Central memory CD8-positive, alpha-beta T cell (primary cell): Measurements from ENCODE around the gene EHMT1.
"Not testable (repeated sequence)": the region's sequence is repeated elsewhere in the genome, so short reads cannot be mapped to it uniquely, and the experiment has no call there.

Source experiments
- ATAC-seq: fragments of 150-1000 bp; cut with Tn5 transposase; replicated peaks from 2 replicates; pipeline ENCODE4 v1.10.0; 2022; ENCODE audit warnings: mild to moderate bottlenecking, moderate FRiP score, moderate number of reproducible peaks; ENCODE audit not compliant: poor library complexity, severe bottlenecking; ENCODE audit errors: extremely low read depth
- DNase-seq, 2 donors: peaks; one replicate each; pipeline ENCODE4 v3.0.0; 2021; ENCODE audit warnings: low spot score in 2 of 2
- H3K27ac Mint-ChIP-seq: one replicate; pipeline ENCODE4 v1.8.0; 2022; ENCODE audit warnings: low read depth, mild to moderate bottlenecking, moderate library complexity, mixed read lengths
- H3K27me3 Mint-ChIP-seq: one replicate; pipeline ENCODE4 v1.8.0; 2022; ENCODE audit warnings: mixed read lengths
- H3K36me3 Mint-ChIP-seq: one replicate; pipeline ENCODE4 v1.8.0; 2022; ENCODE audit warnings: mild to moderate bottlenecking, moderate library complexity, mixed read lengths; ENCODE audit not compliant: insufficient read depth
- H3K4me1 Mint-ChIP-seq: one replicate; pipeline ENCODE4 v1.8.0; 2022; ENCODE audit warnings: mixed read lengths
- H3K4me3 Mint-ChIP-seq: one replicate; pipeline ENCODE4 v1.8.0; 2022; ENCODE audit warnings: mild to moderate bottlenecking, moderate library complexity, mixed read lengths
- H3K9me3 Mint-ChIP-seq: one replicate; pipeline ENCODE4 v1.8.0; 2022; ENCODE audit warnings: mixed read lengths

The EHMT1 gene

GRCh38 chr9:137772281-137772873 lies 153.6 kb downstream of the EHMT1 start:
- Mint-ChIP-seq H3K4me3 (no peak overlapping the region), H3K27ac (peak overlapping the region; percentile 52), H3K9me3 (peaks cover 9% of the 10 kb centered on the region), H3K4me1 (peaks cover 12% of the 10 kb centered on the region), H3K36me3 (peaks cover 33% of the 10 kb centered on the region), H3K27me3 (no peaks in the 10 kb centered on the region)
- DNase-seq, result no peak
- no peak for ATAC-seq

DNA sequence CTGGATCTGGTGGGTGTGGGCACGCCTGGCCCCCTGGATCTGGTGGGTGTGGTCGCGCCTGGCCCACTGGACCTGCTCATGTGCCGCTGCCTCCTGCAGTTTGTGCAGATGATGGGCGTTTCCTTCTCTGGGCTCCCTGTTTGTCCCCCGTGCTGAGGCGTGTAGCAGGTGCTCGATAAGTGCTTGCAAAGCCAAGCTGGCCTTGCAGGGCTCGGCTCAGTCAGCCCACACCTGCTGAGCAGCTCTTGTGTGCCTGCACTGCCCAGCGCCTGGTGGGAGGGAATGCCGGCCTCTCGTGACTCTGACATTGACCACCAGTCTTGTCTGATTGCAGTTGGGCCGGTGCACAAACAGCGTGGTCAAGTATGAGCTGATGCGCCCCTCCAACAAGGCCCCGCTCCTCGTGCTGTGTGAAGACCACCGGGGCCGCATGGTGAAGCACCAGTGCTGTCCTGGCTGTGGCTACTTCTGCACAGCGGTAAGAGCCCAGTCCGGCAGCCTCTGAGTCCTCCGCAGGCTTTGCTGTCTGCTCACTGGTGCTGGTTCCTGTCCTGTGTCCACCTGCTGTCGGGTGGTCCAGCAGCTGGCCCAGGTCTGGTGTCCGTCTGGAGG lies 156.1 kb downstream of the EHMT1 start:
- DNase-seq (no peak), ATAC-seq (no peak)
- Mint-ChIP-seq H3K27ac (no peak overlapping the region), H3K4me1 (peaks cover 12% of the 10 kb centered on the region), H3K9me3 (peaks cover 9% of the 10 kb centered on the region), H3K36me3 (peaks cover 31% of the 10 kb centered on the region), H3K27me3 (no peaks in the 10 kb centered on the region), H3K4me3 (no peak overlapping the region)

DNA sequence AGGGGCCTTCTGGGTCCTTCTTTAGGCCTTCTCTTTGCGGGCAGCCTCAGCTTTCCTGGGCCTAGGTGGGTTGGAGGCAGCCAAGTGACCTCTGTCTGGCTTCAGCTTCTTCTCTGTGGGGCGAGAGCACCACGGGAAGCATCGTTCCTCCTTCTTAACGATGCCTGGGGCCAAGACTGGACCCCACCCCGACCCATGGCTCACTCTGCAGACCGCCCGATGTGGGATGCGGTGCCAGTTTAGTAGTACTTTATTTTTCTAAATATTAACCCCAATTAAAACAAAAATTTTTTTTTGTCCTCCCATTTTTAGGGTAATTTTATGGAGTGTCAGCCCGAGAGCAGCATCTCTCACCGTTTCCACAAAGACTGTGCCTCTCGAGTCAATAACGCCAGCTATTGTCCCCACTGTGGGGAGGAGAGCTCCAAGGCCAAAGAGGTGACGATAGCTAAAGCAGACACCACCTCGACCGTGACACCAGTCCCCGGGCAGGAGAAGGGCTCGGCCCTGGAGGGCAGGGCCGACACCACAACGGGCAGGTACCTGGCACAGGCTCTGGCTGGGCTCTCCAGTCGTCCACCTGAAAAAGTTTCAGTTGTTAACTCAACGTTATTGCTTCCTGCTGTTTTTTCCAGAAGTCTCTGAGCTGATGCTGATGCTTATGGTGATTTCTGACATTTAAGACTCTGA lies 157.6 kb downstream of the EHMT1 start:
- H3K36me3 Mint-ChIP-seq, result peaks cover 28% of the 10 kb centered on the region

GRCh38 chr9:137777761-137778160 lies 159.0 kb downstream of the EHMT1 start:
- Mint-ChIP-seq H3K27ac (no peak overlapping the region), H3K36me3 (peaks cover 39% of the 10 kb centered on the region), H3K9me3 (no peaks in the 10 kb centered on the region), H3K4me1 (peaks cover 7% of the 10 kb centered on the region), H3K27me3 (no peaks in the 10 kb centered on the region), H3K4me3 (no peak overlapping the region)
- DNase-seq, result no peak
- no peak for ATAC-seq

More for the DNA sequence above, 157.6 kb downstream of the EHMT1 start:
- DNase-seq (no peak), ATAC-seq (no peak)
- Mint-ChIP-seq H3K4me1 (peaks cover 6% of the 10 kb centered on the region), H3K27me3 (no peaks in the 10 kb centered on the region), H3K9me3 (no peaks in the 10 kb centered on the region), H3K27ac (no peak overlapping the region), H3K4me3 (no peak overlapping the region)

DNA sequence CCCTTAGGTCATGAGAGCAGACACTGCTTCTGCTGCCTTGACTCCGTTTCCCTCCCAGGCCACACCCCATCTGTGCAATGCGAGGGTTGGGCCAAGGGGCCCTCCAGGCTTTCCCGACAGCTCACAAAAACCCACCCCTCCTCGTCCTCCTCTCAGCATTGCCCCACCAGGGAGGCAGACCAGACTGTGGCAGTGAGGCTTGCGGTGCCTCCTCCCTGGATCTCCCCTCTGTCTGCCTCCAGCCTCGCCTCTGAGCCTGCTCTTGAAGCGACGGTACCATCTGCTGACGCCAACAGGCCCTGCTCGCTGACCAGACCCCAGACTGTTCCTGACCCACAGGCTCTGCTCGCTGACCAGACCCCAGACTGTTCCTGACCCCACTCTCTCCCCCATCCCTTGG lies 159.5 kb downstream of the EHMT1 start:
- ATAC-seq (no peak), DNase-seq (no peak)
- no peaks in the 10 kb centered on the region for H3K27me3 Mint-ChIP-seq
- H3K4me1 Mint-ChIP-seq, result peaks cover 7% of the 10 kb centered on the region
- no peak overlapping the region for H3K27ac Mint-ChIP-seq
- H3K4me3 Mint-ChIP-seq, result no peak overlapping the region
- H3K36me3 Mint-ChIP-seq, result peaks cover 39% of the 10 kb centered on the region
- H3K9me3 Mint-ChIP-seq, result no peaks in the 10 kb centered on the region

- ATAC-seq (no peak), DNase-seq (no peak)
- Mint-ChIP-seq H3K36me3 (peaks cover 39% of the 10 kb centered on the region), H3K4me3 (no peak overlapping the region), H3K9me3 (no peaks in the 10 kb centered on the region), H3K27ac (no peak overlapping the region), H3K27me3 (no peaks in the 10 kb centered on the region), H3K4me1 (peaks cover 7% of the 10 kb centered on the region)
Observed at GRCh38 chr9:137778914-137779313, 160.1 kb downstream of the EHMT1 start.

DNA sequence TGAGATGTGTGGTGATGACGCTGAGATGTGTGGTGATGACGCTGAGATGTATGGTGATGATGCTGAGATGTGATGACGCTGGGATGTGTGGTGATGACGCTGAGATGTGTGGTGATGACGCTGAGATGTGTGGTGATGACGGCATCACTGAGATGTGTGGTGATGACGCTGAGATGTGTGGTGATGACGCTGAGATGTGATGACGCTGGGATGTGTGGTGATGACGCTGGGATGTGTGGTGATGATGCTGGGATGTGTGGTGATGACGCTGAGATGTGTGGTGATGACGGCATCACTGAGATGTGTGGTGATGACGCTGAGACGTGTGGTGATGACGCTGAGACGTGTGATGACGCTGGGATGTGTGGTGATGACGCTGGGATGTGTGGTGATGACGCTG lies 161.2 kb downstream of the EHMT1 start:
- not testable (repeated sequence) for H3K4me3 Mint-ChIP-seq, H3K9me3 Mint-ChIP-seq, H3K27ac Mint-ChIP-seq, ATAC-seq, DNase-seq, H3K27me3 Mint-ChIP-seq
- Mint-ChIP-seq H3K4me1 (peaks cover 15% of the 10 kb centered on the region), H3K36me3 (peaks cover 41% of the 10 kb centered on the region)

- Mint-ChIP-seq H3K4me1 (peaks cover 15% of the 10 kb centered on the region), H3K27ac (no peak overlapping the region), H3K9me3 (no peaks in the 10 kb centered on the region), H3K27me3 (no peaks in the 10 kb centered on the region), H3K4me3 (no peak overlapping the region), H3K36me3 (peaks cover 26% of the 10 kb centered on the region)
- ATAC-seq, result no peak
- DNase-seq, result no peak
Observed at GRCh38 chr9:137781906-137782585, 163.2 kb downstream of the EHMT1 start.

DNA sequence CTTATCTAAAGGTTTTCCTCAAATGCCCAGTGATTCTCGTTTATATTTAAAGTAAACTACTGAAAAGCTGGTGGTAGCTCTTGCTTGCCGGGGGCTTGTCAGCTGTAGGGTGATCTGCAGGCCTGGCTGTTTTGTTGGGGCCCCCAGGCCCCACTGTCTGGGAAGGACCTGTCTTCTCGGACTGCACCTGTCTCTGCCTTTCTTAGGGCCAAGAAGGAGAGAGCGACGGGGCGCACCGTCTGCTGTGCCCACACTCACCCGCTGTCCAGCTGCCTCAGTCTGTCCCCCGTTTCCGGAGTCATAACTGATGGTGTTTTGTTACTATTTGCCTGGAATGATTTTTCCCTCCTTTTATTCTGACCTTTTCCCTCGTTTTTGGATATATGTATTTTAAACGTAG lies 164.7 kb downstream of the EHMT1 start:
- Mint-ChIP-seq H3K9me3 (no peaks in the 10 kb centered on the region), H3K27me3 (no peaks in the 10 kb centered on the region), H3K4me1 (peaks cover 20% of the 10 kb centered on the region), H3K4me3 (no peak overlapping the region), H3K36me3 (peaks cover 21% of the 10 kb centered on the region), H3K27ac (peak overlapping the region; percentile 44)
- ATAC-seq (no peak), DNase-seq (no peak)

GRCh38 chr9:137784046-137784445 lies 165.2 kb downstream of the EHMT1 start:
- DNase-seq, result no peak
- Mint-ChIP-seq H3K9me3 (no peaks in the 10 kb centered on the region), H3K27ac (peak overlapping the region; percentile 56)

DNA sequence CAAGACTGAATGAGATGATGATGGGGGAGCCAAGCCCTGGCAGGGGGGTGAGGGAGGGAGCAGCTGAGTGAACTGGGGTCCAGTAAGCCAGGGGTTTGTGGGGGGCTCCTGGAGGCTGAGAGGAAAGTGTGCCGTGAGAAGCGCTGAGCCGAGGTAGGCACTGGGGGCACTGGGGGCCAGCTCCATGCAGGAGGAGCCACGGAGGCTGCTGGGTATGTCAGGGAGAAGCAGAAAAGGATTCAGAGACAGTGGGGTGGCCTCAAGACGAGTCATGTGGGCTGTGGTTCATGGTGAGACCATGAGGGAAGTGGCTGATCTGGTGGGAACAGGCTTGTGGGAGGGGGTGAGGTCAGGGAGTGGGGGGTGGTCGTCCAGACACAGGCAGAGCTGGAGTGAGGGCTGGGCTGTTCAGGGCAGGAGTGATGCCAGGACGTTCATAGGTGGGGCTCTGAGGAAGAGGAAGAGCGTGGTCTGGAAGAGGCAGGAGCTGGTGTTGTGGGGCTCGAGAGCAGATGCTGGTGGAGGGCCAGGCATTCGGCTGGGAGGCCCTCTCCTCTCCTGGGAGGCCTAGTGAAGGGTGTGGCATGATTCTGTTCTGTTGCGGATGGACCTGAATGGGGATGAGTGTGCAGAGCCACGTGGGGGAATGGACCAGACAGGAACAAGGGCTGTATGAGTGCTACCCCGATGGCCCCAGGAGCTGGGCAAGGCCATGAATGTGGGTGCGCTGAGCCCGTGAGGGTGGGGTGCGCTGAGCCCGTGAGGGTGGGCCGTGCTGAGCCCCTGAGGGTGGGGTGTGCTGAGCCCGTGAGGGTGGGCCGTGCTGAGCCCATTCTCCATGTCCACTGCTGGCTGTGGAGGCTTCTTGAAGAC lies 166.1 kb downstream of the EHMT1 start:
- Mint-ChIP-seq H3K27ac (peak overlapping the region; percentile 56), H3K27me3 (no peaks in the 10 kb centered on the region), H3K9me3 (no peaks in the 10 kb centered on the region), H3K4me1 (peaks cover 20% of the 10 kb centered on the region), H3K4me3 (no peak overlapping the region), H3K36me3 (peaks cover 23% of the 10 kb centered on the region)
- DNase-seq, result no peak
- no peak for ATAC-seq

More at GRCh38 chr9:137784046-137784445, 165.2 kb downstream of the EHMT1 start:
- peaks cover 20% of the 10 kb centered on the region for H3K36me3 Mint-ChIP-seq
- H3K27me3 Mint-ChIP-seq, result no peaks in the 10 kb centered on the region
- ATAC-seq, result no peak
- H3K4me1 Mint-ChIP-seq, result peaks cover 20% of the 10 kb centered on the region
- no peak overlapping the region for H3K4me3 Mint-ChIP-seq

DNA sequence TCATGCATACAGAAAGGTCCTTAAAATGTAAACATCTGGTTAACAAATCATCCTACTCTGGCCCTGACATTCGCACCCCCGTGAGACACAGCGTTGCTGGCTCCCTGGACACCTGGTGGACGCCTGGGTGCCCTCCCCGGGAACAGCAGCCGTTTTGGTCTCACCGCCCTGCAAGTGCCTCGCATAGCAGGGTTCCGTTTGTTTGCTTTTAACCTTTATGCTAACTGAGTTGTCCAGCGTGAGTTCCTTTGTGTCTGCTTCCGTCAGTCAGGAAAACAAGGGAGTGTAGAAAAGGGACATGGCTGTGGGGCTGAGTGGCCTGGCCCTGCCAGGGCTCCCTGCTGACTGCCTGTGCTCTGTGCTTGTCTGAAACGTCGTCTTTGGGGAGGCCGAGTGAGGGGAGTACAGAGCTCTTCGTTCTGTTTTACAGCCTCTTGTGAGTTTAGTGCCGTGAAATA lies 166.9 kb downstream of the EHMT1 start:
- Mint-ChIP-seq H3K36me3 (peaks cover 26% of the 10 kb centered on the region), H3K9me3 (no peaks in the 10 kb centered on the region), H3K4me1 (peaks cover 20% of the 10 kb centered on the region), H3K27ac (peak overlapping the region; percentile 57), H3K27me3 (no peaks in the 10 kb centered on the region), H3K4me3 (no peak overlapping the region)
- ATAC-seq (no peak), DNase-seq (no peak)
